Kasumi-1 (cell line): ENCODE results near the gene MICA.
"Not testable (repeated sequence)": the region's sequence is repeated elsewhere in the genome, so short reads cannot be mapped to it uniquely, and the experiment has no call there.

Source experiments
- DNase-seq, 2 experiments: peaks; one replicate each; lab custom pipeline; 2025; lab: John Stamatoyannopoulos, UW

Gene MICA

GRCh38 chr6:31403283-31404060 is at the start of gene MICA:
MICA (plus strand) TSS chr6:31403595; CDS start chr6:31403633, 38 bp downstream.
- peak; percentile 68 to 69 for DNase-seq

GRCh38 chr6:31354158-31354863 is 49.1 kb upstream of the MICA start:
- DNase-seq = no peak

GRCh38 chr6:31354864-31355582 is 48.4 kb upstream of the MICA start:
- DNase-seq = no peak

GRCh38 chr6:31355583-31355948 is 47.8 kb upstream of the MICA start:
- DNase-seq = no peak

- no peak for DNase-seq
Observed at GRCh38 chr6:31356216-31356945, 47.0 kb upstream of the MICA start.

GRCh38 chr6:31356946-31357466 is 46.4 kb upstream of the MICA start, which contains the start of gene HLA-B:
HLA-B (minus strand) TSS chr6:31357179; CDS start chr6:31357158, 21 bp downstream.
- DNase-seq = peak; percentile 73 to 81

GRCh38 chr6:31357886-31358285 is 45.5 kb upstream of the MICA start:
- no peak for DNase-seq

GRCh38 chr6:31358302-31358701 is 45.1 kb upstream of the MICA start:
- DNase-seq = no peak

GRCh38 chr6:31359581-31359980 is 43.8 kb upstream of the MICA start:
- no peak for DNase-seq

- DNase-seq = no peak
Observed at GRCh38 chr6:31362751-31363150, 40.6 kb upstream of the MICA start.

- no peak for DNase-seq
Observed at GRCh38 chr6:31363811-31364210, 39.6 kb upstream of the MICA start.

- DNase-seq = no peak
Observed at GRCh38 chr6:31365864-31366263, 37.5 kb upstream of the MICA start.

GRCh38 chr6:31366693-31367470 is 36.5 kb upstream of the MICA start:
- peak; percentile 76 to 77 for DNase-seq

- no peak for DNase-seq
Observed at GRCh38 chr6:31368461-31368860, 34.9 kb upstream of the MICA start.

- not testable (repeated sequence) for DNase-seq
Observed at GRCh38 chr6:31374118-31374517, 29.3 kb upstream of the MICA start.

GRCh38 chr6:31375699-31376098 is 27.7 kb upstream of the MICA start:
- DNase-seq = no peak

- DNase-seq = no peak
Observed at GRCh38 chr6:31377029-31377428, 26.4 kb upstream of the MICA start.

GRCh38 chr6:31378062-31378720 is 25.2 kb upstream of the MICA start:
- no peak for DNase-seq

- DNase-seq = no peak
Observed at GRCh38 chr6:31378721-31379103, 24.7 kb upstream of the MICA start.

- no peak for DNase-seq
Observed at GRCh38 chr6:31379850-31380249, 23.5 kb upstream of the MICA start.
